Epithelial cell of proximal tubule (primary cell): ENCODE results near the gene CACFD1. TPM values are rescaled to one million over a fixed set of nuclear protein-coding genes. Genes with fewer than 3 reads are reported as not detected.

Experiments used
- DNase-seq: peaks from one replicate; pipeline ENCODE4 v3.0.0-alpha.2; 2011; ENCODE audit warnings: low read depth
- H3K4me3 ChIP-seq: 2 replicates; pipeline ENCODE4 v1.5.1; 2011; ENCODE audit warnings: low read depth, mild to moderate bottlenecking, low read length
- CTCF ChIP-seq: conservative IDR thresholded peaks from 2 replicates; pipeline ENCODE4 v1.5.1; 2012; ENCODE audit warnings: low read depth, mild to moderate bottlenecking, low read length
- total RNA-seq: library from RNA; depleted of rRNA; stranded (reverse); fragments of >200 nt; gene quantifications from 2 replicates; pipeline ENCODE4 v1.2.3, GENCODE V29; 2015

The CACFD1 gene
- 4.3 and 11.0 TPM in 2 replicates for total RNA-seq

- no peak for TF ChIP-seq CTCF
- peak; percentile 43 for DNase-seq
- H3K4me3 ChIP-seq = peak within 1 kb of the TSS; percentile 78
These were observed at the start of gene CACFD1 for GRCh38 chr9:133459476-133460404. TSS of gene CACFD1 (plus strand) at chr9:133459978. CDS start at chr9:133460067, 89 bp downstream.

- TF ChIP-seq CTCF = no peak
- no peak for DNase-seq
- H3K4me3 ChIP-seq = no peak overlapping the region
These were observed 44.6 kb upstream of the CACFD1 start for GRCh38 chr9:133415170-133415569.

- peak; percentile 35 for DNase-seq
- H3K4me3 ChIP-seq = peak within 1 kb of the TSS; percentile 82
- TF ChIP-seq CTCF = no peak
These were observed 42.0 kb upstream of the CACFD1 start, which contains the start of gene REXO4 for GRCh38 chr9:133417541-133418461. TSS of gene REXO4 (minus strand) at chr9:133418010. CDS start at chr9:133417844, 166 bp downstream.

GRCh38 chr9:133419005-133419404 is 40.8 kb upstream of the CACFD1 start:
- peak overlapping the region; percentile 82 for H3K4me3 ChIP-seq
- TF ChIP-seq CTCF = no peak
- DNase-seq = no peak

GRCh38 chr9:133420392-133420827 is 39.4 kb upstream of the CACFD1 start:
- no peak overlapping the region for H3K4me3 ChIP-seq
- no peak for TF ChIP-seq CTCF
- DNase-seq = no peak

GRCh38 chr9:133421615-133422542 is 37.9 kb upstream of the CACFD1 start, which contains the start of gene ADAMTS13:
TSS of gene ADAMTS13 (plus strand) at chr9:133422367. CDS start at chr9:133422444, 77 bp downstream.
- DNase-seq = no peak
- H3K4me3 ChIP-seq = no peak within 1 kb of the TSS
- peak; percentile 12 for TF ChIP-seq CTCF
